SK-N-SH treated with all-trans-retinoic acid at 6 μM for 48 hours (cell line): Measurements from ENCODE around the gene SMYD2.
A peak's percentile ranks its signal among the peaks of the same experiment; 100 is the strongest.

Experiments
- ATAC-seq: fragments of 200-7000 bp; cut with Tn5 transposase; 3 replicates; pipeline ENCODE4 v1.9.1; 2020; ENCODE audit warnings: mild to moderate bottlenecking, moderate library complexity
- ARNTL ChIP-seq: fragments of 450-650 bp; formaldehyde crosslinking; IDR thresholded peaks from 2 replicates; pipeline ENCODE4 v1.5.0; 2020; ENCODE audit warnings: low read depth, mild to moderate bottlenecking, moderate library complexity, borderline replicate concordance
- BACH2 ChIP-seq: fragments of 250-450 bp; sonication (Bioruptor Pico); IDR thresholded peaks from 2 replicates; pipeline ENCODE4 v1.9.0; 2021; ENCODE audit warnings: mild to moderate bottlenecking, borderline replicate concordance
- CSDC2 ChIP-seq: fragments of 250-450 bp; sonication (Bioruptor Pico); IDR thresholded peaks from 2 replicates; pipeline ENCODE4 v1.5.0; 2020; ENCODE audit warnings: mild to moderate bottlenecking, moderate library complexity
- ESRRG ChIP-seq: fragments of 250-450 bp; sonication (Bioruptor Pico); IDR thresholded peaks from 2 replicates; pipeline ENCODE4 v1.6.1; 2021; ENCODE audit warnings: mild to moderate bottlenecking
- GLIS3 ChIP-seq: fragments of 250-450 bp; sonication (Bioruptor Pico); IDR thresholded peaks from 2 replicates; pipeline ENCODE4 v1.5.0; 2020; ENCODE audit warnings: mild to moderate bottlenecking, moderate library complexity
- ISL1 ChIP-seq: fragments of 250-450 bp; sonication (Bioruptor Pico); IDR thresholded peaks from 2 replicates; pipeline ENCODE4 v2.1.2; 2022; ENCODE audit warnings: mild to moderate bottlenecking, moderate library complexity
- OSR1 ChIP-seq: fragments of 250-450 bp; sonication (Bioruptor Pico); IDR thresholded peaks from 2 replicates; pipeline ENCODE4 v1.8.0; 2022; ENCODE audit warnings: moderate library complexity, mild to moderate bottlenecking, inconsistent platforms
- PATZ1 ChIP-seq: fragments of 250-450 bp; sonication (Bioruptor Pico); IDR thresholded peaks from 2 replicates; pipeline ENCODE4 v1.8.0; 2020; ENCODE audit warnings: mild to moderate bottlenecking, moderate library complexity, borderline replicate concordance
- PPARA ChIP-seq: fragments of 250-450 bp; sonication (Bioruptor Pico); IDR thresholded peaks from 2 replicates; pipeline ENCODE4 v1.5.0; 2020; ENCODE audit warnings: mild to moderate bottlenecking, borderline replicate concordance
- RARB ChIP-seq: fragments of 250-450 bp; sonication (Bioruptor Pico); IDR thresholded peaks from 2 replicates; pipeline ENCODE4 v1.8.0; 2021; ENCODE audit warnings: mild to moderate bottlenecking, moderate library complexity
- SNAI2 ChIP-seq: fragments of 250-450 bp; sonication (Bioruptor Pico); IDR thresholded peaks from 2 replicates; pipeline ENCODE4 v1.5.0; 2020; ENCODE audit warnings: mild to moderate bottlenecking, moderate library complexity
- TOX ChIP-seq: fragments of 250-450 bp; sonication (Bioruptor Pico); IDR thresholded peaks from 2 replicates; pipeline ENCODE4 v1.8.0; 2021; ENCODE audit warnings: mild to moderate bottlenecking, moderate library complexity, borderline replicate concordance
- TSHZ2 ChIP-seq: fragments of 250-450 bp; sonication (Bioruptor Pico); IDR thresholded peaks from 2 replicates; pipeline ENCODE4 v1.5.0; 2020; ENCODE audit warnings: mild to moderate bottlenecking, moderate library complexity
- ZC3H10 ChIP-seq: fragments of 250-450 bp; sonication (Bioruptor Pico); IDR thresholded peaks from 2 replicates; pipeline ENCODE4 v1.5.1; 2021; ENCODE audit warnings: mild to moderate bottlenecking, moderate library complexity
- ZFP3 ChIP-seq: fragments of 250-450 bp; sonication (Bioruptor Pico); IDR thresholded peaks from 2 replicates; pipeline ENCODE4 v1.5.0; 2020; ENCODE audit warnings: mild to moderate bottlenecking, moderate library complexity
- ZNF565 ChIP-seq: fragments of 450-650 bp; formaldehyde crosslinking; conservative IDR thresholded peaks from 2 replicates; pipeline ENCODE4 v1.5.0; 2020; ENCODE audit warnings: low read depth, mild to moderate bottlenecking, moderate library complexity
- ZNF70 ChIP-seq: fragments of 450-650 bp; formaldehyde crosslinking; IDR thresholded peaks from 2 replicates; pipeline ENCODE4 v1.5.0; 2020; ENCODE audit warnings: mild to moderate bottlenecking, moderate library complexity
- ZNF8 ChIP-seq: fragments of 450-650 bp; formaldehyde crosslinking; IDR thresholded peaks from 2 replicates; pipeline ENCODE4 v1.5.0; 2020; ENCODE audit warnings: mild to moderate bottlenecking, moderate library complexity
- TF ChIP-seq, protein P1 (sequence below): fragments of 250-450 bp; sonication (Bioruptor Pico); IDR thresholded peaks from 2 replicates; pipeline ENCODE4 v1.5.1; 2021; ENCODE audit warnings: mild to moderate bottlenecking, moderate library complexity
- TF ChIP-seq, protein P2 (sequence below): fragments of 250-450 bp; sonication (Bioruptor Pico); IDR thresholded peaks from 2 replicates; pipeline ENCODE4 v1.8.0; 2021; ENCODE audit warnings: low read depth, mild to moderate bottlenecking, moderate library complexity, borderline replicate concordance

SMYD2 gene

GRCh38 chr1:214296860-214297745 is 16.1 kb downstream of the SMYD2 start:
- peak; percentile 95 for ATAC-seq
- TF ChIP-seq BACH2 (no peak), OSR1 (CRISPR knock-in tag) (no peak), PPARA (CRISPR knock-in tag) (no peak), ZNF8 (CRISPR knock-in tag) (no peak), SNAI2 (CRISPR knock-in tag) (no peak), CSDC2 (CRISPR knock-in tag) (no peak), ZNF70 (CRISPR knock-in tag) (no peak), RARB (no peak), ZNF565 (CRISPR knock-in tag) (no peak), ARNTL (CRISPR knock-in tag) (no peak), TOX (CRISPR knock-in tag) (no peak), ZFP3 (CRISPR knock-in tag) (no peak), ZC3H10 (CRISPR knock-in tag) (no peak)
- TF ChIP-seq, protein P1, sequence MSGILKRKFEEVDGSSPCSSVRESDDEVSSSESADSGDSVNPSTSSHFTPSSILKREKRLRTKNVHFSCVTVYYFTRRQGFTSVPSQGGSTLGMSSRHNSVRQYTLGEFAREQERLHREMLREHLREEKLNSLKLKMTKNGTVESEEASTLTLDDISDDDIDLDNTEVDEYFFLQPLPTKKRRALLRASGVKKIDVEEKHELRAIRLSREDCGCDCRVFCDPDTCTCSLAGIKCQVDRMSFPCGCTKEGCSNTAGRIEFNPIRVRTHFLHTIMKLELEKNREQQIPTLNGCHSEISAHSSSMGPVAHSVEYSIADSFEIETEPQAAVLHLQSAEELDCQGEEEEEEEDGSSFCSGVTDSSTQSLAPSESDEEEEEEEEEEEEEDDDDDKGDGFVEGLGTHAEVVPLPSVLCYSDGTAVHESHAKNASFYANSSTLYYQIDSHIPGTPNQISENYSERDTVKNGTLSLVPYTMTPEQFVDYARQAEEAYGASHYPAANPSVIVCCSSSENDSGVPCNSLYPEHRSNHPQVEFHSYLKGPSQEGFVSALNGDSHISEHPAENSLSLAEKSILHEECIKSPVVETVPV (CRISPR knock-in tag) = no peak
- TF ChIP-seq, protein P2, sequence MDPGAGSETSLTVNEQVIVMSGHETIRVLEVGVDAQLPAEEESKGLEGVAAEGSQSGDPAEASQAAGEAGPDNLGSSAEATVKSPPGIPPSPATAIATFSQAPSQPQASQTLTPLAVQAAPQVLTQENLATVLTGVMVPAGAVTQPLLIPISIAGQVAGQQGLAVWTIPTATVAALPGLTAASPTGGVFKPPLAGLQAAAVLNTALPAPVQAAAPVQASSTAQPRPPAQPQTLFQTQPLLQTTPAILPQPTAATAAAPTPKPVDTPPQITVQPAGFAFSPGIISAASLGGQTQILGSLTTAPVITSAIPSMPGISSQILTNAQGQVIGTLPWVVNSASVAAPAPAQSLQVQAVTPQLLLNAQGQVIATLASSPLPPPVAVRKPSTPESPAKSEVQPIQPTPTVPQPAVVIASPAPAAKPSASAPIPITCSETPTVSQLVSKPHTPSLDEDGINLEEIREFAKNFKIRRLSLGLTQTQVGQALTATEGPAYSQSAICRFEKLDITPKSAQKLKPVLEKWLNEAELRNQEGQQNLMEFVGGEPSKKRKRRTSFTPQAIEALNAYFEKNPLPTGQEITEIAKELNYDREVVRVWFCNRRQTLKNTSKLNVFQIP (CRISPR knock-in tag) = no peak

- TF ChIP-seq, protein P1 (CRISPR knock-in tag) = no peak
- no peak for TF ChIP-seq SNAI2 (CRISPR knock-in tag)
- TF ChIP-seq ZNF8 (CRISPR knock-in tag) = no peak
- no peak for TF ChIP-seq ZC3H10 (CRISPR knock-in tag)
- TF ChIP-seq PPARA (CRISPR knock-in tag) = no peak
- TF ChIP-seq ISL1 (CRISPR knock-in tag) = no peak
- TF ChIP-seq ZFP3 (CRISPR knock-in tag) = no peak
- TF ChIP-seq ZNF565 (CRISPR knock-in tag) = no peak
- no peak for TF ChIP-seq TSHZ2 (CRISPR knock-in tag)
- no peak for TF ChIP-seq BACH2
- TF ChIP-seq GLIS3 = no peak
- TF ChIP-seq CSDC2 (CRISPR knock-in tag) = no peak
- TF ChIP-seq TOX (CRISPR knock-in tag) = no peak
- TF ChIP-seq PATZ1 = no peak
- no peak for TF ChIP-seq ESRRG
- ATAC-seq = no peak
These were observed 19.3 kb downstream of the SMYD2 start for GRCh38 chr1:214300149-214300780.
